ENCODE measurements around the gene SH3PXD2A.
"Not testable (repeated sequence)": the region's sequence is repeated elsewhere in the genome, so short reads cannot be mapped to it uniquely, and the experiment has no call there.

The SH3PXD2A gene

DNA sequence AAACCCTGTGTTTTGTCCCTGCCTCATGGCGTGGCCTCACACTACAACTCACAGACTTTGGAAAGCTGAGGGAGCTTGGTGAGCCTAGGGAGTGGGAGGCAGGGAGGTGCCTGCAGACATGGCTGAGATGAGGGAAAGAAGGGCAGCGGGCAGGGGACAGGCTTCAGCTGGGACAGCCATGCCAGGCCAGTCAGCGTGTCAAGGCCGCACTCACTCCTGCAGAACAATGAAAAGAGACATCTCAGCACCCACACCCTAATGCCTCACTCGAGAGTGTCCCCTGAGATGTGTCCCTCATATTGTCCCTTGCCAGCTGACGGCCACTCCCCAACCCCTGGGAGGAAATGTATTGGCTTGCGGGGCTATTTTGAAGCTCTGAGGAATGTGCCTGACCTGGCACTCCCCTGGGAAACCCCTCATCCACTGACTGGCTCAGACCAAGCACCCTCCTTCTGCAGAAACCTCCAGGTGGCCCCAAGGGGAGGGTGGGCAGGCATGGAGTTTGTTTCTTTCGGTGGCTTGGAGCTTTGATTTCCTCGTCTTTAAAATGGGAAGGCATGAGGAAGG, 31.6 kb downstream of the SH3PXD2A start:
- Mint-ChIP-seq H3K9me3 (no peaks in the 10 kb centered on the region), H3K4me3 (no peak overlapping the region), H3K27me3 (peaks cover 15% of the 10 kb centered on the region), H3K27ac (no peak overlapping the region), H3K36me3 (ENCODE audit: low read depth) (no peaks in the 10 kb centered on the region), H3K4me1 (ENCODE audit: low read depth) (no peaks in the 10 kb centered on the region)
- DNase-seq: no peak

DNA sequence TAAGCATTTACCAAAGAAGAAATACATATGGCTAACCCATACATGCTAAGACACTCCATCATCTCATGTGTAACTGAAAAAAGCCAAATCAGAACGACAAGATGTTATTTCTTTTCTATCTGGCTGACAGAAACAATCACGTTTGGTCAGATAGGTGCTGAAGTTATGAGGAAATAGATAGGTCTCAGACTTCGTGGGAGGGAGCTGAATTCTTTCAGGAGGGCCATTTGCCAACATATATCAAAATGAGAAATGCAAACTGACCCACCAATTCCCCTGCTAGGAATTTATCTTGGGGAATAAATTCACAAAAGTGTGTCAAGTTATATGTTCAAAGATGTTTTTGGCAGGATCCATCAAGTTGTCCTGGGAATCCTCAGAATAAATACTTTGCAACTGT, 32.6 kb downstream of the SH3PXD2A start:
- Mint-ChIP-seq H3K4me1 (ENCODE audit: low read depth) (no peaks in the 10 kb centered on the region), H3K27me3 (peaks cover 17% of the 10 kb centered on the region), H3K36me3 (ENCODE audit: low read depth) (no peaks in the 10 kb centered on the region), H3K9me3 (no peaks in the 10 kb centered on the region), H3K27ac (no peak overlapping the region), H3K4me3 (no peak overlapping the region)
- DNase-seq: no peak

DNA sequence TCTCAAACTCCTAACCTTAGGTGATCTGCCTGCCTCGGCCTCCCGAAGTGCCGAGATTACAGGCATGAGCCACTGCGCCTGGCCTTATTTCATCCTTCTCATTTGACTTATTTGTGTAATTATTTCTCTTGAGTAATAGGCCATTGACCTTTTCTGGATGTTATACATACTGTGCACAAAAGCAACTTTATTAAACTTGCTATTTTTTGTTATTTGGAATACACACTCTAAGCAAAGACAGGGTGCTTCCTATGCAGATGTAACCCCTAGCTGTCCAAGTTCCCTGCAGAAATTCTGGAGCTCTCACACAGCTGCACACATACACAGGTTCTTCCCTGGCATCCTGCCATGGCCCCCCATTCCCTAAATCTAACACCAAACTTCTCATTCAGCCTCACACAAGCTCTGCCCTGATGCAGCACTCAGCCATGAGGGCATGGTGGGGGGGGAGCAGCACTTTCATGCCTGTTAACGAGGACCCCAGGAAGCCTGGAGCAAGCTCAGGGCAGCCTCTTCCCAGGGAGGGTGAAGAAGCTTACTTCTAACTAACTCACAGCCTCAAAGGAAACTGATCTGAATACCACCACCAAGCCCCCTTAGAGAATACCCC, 33.2 kb downstream of the SH3PXD2A start:
- H3K9me3 Mint-ChIP-seq: no peaks in the 10 kb centered on the region
- H3K27ac Mint-ChIP-seq: no peak overlapping the region
- H3K36me3 Mint-ChIP-seq (ENCODE audit: low read depth): no peaks in the 10 kb centered on the region
- peaks cover 17% of the 10 kb centered on the region for H3K27me3 Mint-ChIP-seq
- no peak for DNase-seq
- no peak overlapping the region for H3K4me3 Mint-ChIP-seq
- no peaks in the 10 kb centered on the region for H3K4me1 Mint-ChIP-seq (ENCODE audit: low read depth)

DNA sequence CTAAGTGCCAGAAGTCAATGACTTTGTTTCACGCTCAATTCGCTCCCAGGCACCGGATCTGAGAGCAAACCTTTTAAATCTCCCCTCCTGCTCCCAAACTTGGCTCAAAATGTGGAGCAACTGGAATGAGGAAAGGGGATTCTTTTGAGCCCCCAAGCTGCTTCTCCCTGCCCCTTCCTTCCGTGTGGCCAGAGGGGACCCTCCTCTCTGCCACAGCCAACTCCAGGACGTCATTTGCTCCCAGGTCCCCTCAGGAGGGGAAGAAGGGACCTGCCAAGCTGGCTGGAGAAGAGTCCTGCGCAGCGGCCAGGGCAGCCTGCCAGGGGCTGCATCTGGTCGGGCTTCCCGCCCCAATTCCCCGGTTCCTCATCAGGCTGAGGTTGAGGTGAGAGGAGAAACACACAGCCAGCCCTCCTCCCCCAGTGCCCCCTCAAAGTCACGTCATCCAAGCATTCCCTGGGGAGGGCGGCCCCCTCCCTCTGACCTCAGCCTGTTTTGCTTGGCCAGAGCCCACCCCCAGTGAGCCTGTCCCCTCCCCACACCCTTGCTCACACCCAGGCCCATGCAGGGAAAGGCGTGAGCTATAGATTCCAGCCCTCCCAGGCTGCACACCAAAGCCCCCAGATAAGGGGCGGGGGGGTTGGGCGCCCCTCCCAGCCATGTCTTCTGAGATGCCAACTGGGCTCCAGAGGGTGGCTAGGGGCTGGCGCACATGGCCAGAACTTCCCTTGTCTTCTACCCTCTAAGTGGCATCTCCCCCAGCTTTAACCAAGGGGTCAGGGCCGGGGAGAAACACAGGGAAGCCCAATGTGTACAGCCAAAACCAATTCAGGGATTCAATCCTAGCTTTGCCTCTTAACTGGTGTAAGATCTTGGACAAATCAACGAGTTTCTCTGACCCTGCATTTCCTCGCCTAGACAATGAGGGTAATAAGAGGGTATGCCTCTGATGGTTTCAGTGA, 35.0 kb downstream of the SH3PXD2A start:
- Mint-ChIP-seq H3K9me3 (no peaks in the 10 kb centered on the region), H3K36me3 (ENCODE audit: low read depth) (no peaks in the 10 kb centered on the region), H3K27me3 (peaks cover 17% of the 10 kb centered on the region), H3K4me3 (no peak overlapping the region), H3K27ac (no peak overlapping the region), H3K4me1 (ENCODE audit: low read depth) (peaks cover 3% of the 10 kb centered on the region)
- no peak for DNase-seq

DNA sequence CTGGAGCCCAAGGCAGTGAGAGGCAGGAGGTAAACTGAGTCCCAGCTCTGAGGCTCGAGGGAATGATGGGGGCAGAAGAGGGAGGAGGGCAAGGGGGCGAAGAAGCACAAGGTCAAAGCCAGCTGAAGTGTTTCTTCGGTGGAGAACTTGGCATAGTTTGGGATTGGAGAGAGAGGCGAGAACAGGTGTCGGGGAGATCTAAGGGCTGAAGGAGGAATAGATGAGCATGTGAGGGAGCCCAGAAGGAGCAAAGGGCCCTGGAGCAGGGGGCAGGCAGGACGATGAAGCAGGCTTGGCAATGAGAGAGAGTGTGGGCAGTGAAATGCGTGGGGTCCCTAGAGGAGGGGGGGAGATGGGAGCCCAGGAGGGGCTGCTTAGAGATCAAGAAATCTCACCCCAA, 35.9 kb downstream of the SH3PXD2A start:
- H3K9me3 Mint-ChIP-seq: no peaks in the 10 kb centered on the region
- H3K4me1 Mint-ChIP-seq (ENCODE audit: low read depth): peaks cover 3% of the 10 kb centered on the region
- peaks cover 17% of the 10 kb centered on the region for H3K27me3 Mint-ChIP-seq
- DNase-seq: no peak
- no peaks in the 10 kb centered on the region for H3K36me3 Mint-ChIP-seq (ENCODE audit: low read depth)
- no peak overlapping the region for H3K4me3 Mint-ChIP-seq
- no peak overlapping the region for H3K27ac Mint-ChIP-seq

DNA sequence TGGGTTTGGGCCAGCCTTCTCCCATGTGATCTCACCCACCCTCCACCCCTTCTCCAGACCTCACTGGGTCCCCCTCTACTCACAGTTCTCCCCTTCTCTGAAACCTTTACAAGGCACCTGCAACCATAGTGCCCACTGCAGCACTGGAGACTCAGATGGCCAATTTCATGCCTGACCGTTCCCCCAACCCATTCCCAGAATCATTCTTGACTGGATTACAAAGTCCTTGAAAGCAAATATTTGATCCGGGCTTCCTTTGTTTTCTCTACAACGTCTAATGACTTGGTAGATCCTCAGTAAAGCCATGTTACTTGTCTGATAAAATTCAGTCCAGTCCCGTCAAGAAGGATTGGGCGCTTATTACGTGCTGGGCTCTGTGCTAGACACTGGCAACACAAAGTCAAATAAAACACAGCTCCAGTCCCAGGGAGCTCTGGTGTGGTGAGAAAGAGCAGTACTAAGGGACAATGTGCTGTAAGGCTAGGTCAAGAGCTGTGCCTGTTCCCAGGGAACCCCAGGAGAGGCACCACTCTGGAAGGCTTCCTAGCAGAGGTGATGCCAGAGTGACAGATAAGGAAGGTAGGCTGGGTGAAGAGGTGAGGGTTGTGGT, 36.5 kb downstream of the SH3PXD2A start:
- peaks cover 17% of the 10 kb centered on the region for H3K27me3 Mint-ChIP-seq
- H3K4me3 Mint-ChIP-seq: no peak overlapping the region
- no peak overlapping the region for H3K27ac Mint-ChIP-seq
- no peak for DNase-seq
- H3K9me3 Mint-ChIP-seq: no peaks in the 10 kb centered on the region
- H3K36me3 Mint-ChIP-seq (ENCODE audit: low read depth): no peaks in the 10 kb centered on the region
- H3K4me1 Mint-ChIP-seq (ENCODE audit: low read depth): peaks cover 3% of the 10 kb centered on the region

DNA sequence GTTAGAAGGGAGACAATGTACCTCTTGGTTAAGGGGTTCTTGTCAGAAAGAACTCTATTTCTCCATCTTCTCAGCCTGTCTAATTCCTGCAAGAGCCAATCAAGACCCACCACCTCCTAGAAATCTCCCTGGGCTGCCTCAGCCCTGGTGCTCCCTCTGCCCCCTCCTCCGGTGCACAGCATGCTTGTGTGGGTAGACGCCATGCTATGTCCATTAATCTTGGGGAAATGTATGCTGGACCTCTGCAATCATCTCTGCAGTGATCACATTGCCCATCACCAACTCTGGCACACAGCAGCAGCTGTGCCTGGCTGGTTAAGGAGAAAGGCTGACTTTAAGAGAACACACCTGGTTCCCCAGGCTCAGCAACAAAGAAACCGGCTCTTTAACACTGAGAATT, 37.3 kb downstream of the SH3PXD2A start:
- no peak overlapping the region for H3K27ac Mint-ChIP-seq
- H3K36me3 Mint-ChIP-seq (ENCODE audit: low read depth): no peaks in the 10 kb centered on the region
- DNase-seq: no peak
- peaks cover 17% of the 10 kb centered on the region for H3K27me3 Mint-ChIP-seq
- H3K4me1 Mint-ChIP-seq (ENCODE audit: low read depth): peaks cover 3% of the 10 kb centered on the region
- no peaks in the 10 kb centered on the region for H3K9me3 Mint-ChIP-seq
- H3K4me3 Mint-ChIP-seq: no peak overlapping the region

DNA sequence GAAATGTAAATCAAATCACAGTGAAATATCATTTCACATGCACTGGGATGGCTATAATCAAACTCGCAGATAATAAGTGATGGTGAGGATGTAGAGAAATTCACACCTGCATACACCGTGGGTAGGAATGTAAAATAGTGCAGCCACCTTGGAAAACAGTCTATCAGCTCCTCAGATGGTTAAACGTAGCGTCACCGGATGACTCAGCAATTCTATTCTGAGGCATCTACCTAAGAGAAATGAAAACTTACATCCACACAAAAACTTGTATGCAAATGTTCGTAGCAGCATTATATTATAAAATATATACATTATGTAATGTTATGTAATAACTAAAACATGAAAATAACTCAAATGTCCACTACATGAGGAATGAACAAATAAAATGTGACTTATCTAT, 38.9 kb downstream of the SH3PXD2A start:
- Mint-ChIP-seq H3K36me3 (ENCODE audit: low read depth) (no peaks in the 10 kb centered on the region), H3K9me3 (no peaks in the 10 kb centered on the region), H3K4me1 (ENCODE audit: low read depth) (peaks cover 3% of the 10 kb centered on the region), H3K27me3 (peaks cover 17% of the 10 kb centered on the region), H3K4me3 (no peak overlapping the region), H3K27ac (no peak overlapping the region)
- no peak for DNase-seq

DNA sequence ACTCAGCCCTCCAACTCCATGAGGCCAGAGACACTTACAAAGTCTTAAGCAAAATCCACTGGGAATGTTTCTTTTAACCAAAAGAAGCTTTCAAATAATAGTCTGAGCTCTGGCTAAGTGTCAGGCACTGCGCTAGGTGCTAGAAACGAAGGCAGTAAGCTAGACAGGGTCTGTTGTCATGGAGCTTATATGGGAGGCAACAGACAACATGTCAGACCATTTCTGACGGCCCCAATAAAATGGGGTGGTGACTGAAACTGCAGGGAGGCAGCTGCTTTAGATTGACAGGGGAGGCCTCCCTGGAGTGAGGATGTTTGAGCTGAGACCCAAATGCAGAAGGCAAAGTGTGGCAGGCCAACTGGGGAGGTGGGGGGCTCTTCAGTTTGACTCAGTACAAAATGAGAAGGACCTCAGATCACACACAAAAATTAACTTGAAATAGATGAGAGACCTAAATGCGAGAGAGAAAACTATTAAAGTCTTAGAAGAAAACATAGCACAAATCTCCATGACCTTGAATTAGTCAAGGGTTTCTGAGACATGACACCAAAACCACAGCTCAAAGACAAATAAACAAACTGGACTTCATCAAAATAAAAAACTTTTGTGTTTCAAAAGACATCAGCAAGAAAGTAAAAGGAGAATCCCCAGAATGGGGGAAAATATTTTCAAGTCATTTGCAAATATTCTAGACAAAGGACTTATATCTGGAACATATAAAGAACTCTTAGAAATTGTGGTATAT, 40.6 kb downstream of the SH3PXD2A start:
- H3K27me3 Mint-ChIP-seq: peaks cover 11% of the 10 kb centered on the region
- no peak overlapping the region for H3K27ac Mint-ChIP-seq
- DNase-seq: no peak
- H3K9me3 Mint-ChIP-seq: no peaks in the 10 kb centered on the region
- no peak overlapping the region for H3K4me3 Mint-ChIP-seq
- H3K36me3 Mint-ChIP-seq (ENCODE audit: low read depth): no peaks in the 10 kb centered on the region
- H3K4me1 Mint-ChIP-seq (ENCODE audit: low read depth): peaks cover 3% of the 10 kb centered on the region

DNA sequence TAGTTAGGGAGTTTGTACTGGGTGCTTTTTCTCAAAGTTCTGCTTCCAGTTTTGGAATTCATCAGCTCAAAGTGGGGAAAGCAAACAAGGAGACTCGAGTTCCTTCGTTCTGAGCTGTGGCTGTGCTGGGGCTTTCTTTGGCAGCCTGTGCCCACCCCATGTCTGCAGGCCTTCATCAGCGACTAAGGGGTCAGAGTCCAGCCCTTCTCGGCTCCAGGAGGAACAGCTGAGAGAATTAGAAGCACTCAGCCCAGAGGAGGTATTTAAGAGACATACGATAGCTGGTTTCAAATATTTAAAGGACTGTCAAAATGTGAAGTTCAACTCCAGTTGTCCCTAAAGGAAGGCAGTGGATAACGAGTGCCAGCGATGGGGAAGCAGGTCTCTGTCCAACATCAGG, 41.3 kb downstream of the SH3PXD2A start:
- Mint-ChIP-seq H3K9me3 (no peaks in the 10 kb centered on the region), H3K4me3 (no peak overlapping the region), H3K4me1 (ENCODE audit: low read depth) (peaks cover 3% of the 10 kb centered on the region), H3K36me3 (ENCODE audit: low read depth) (no peaks in the 10 kb centered on the region), H3K27me3 (peaks cover 5% of the 10 kb centered on the region), H3K27ac (no peak overlapping the region)
- DNase-seq: no peak

DNA sequence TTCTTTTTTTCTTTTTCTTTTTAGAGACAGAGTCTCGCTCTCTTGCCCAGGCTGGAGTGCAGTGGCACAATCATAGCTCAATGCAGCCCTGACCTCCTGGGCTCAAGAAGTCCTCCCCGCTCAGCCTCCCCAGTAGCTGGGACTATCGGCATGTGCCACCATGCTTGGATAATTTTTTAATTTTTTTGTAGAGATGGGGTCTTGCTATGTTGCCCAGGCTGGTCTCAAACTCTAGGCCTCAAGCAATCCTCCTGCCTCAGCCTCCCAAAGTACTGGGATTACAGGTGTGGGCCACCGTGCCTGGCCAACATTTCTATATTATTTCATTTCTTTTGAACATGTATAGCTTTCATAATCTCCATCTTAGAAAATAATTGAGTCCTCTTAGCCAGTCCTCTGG, 42.1 kb downstream of the SH3PXD2A start:
- H3K27me3 Mint-ChIP-seq; H3K27ac Mint-ChIP-seq; DNase-seq; H3K4me3 Mint-ChIP-seq; H3K9me3 Mint-ChIP-seq; H3K4me1 Mint-ChIP-seq (ENCODE audit: low read depth); H3K36me3 Mint-ChIP-seq (ENCODE audit: low read depth): not testable (repeated sequence)

DNA sequence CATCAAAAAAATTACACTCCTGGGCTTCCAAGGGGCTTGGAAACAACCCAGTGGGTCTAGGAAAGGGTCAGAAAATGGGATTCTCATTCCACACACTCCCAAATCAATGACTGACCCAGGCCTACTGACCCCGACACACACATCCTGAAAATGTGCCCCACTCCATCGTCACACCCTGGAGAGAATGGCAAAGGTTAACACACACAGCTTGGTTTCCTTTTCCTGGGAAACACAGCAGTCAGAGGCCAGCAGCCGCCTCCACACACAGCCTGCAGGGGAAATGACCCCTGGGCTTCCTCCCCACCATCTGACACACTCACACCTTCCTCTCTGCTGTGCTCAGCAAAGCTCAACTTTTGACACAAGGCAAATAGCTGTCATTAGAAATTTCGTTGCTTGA, 42.9 kb downstream of the SH3PXD2A start:
- Mint-ChIP-seq H3K27ac (no peak overlapping the region), H3K27me3 (no peaks in the 10 kb centered on the region), H3K4me1 (ENCODE audit: low read depth) (peaks cover 3% of the 10 kb centered on the region), H3K36me3 (ENCODE audit: low read depth) (no peaks in the 10 kb centered on the region), H3K4me3 (no peak overlapping the region), H3K9me3 (no peaks in the 10 kb centered on the region)
- no peak for DNase-seq

DNA sequence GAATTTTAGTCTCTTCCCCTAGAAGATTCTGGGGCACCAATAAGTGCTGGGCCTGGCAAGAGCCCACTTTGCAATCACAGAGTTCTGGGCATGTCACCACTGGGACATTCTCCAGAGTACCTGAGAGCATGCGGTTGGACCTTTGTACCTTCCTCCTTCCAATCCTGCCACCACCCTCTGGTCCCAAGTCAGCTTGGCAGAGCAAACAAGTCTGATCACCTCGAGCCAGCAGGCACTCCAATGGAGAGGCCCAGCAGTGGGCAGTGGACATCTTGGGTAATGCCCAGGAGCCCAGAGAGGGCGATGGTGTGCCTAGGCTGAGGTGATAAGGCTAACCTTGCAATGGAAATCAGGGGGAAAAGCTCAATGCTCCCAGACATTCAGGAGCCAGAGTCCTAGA, 43.4 kb downstream of the SH3PXD2A start:
- no peaks in the 10 kb centered on the region for H3K36me3 Mint-ChIP-seq (ENCODE audit: low read depth)
- no peak overlapping the region for H3K4me3 Mint-ChIP-seq
- H3K4me1 Mint-ChIP-seq (ENCODE audit: low read depth): peaks cover 3% of the 10 kb centered on the region
- no peak overlapping the region for H3K27ac Mint-ChIP-seq
- H3K9me3 Mint-ChIP-seq: no peaks in the 10 kb centered on the region
- no peaks in the 10 kb centered on the region for H3K27me3 Mint-ChIP-seq
- DNase-seq: no peak

DNA sequence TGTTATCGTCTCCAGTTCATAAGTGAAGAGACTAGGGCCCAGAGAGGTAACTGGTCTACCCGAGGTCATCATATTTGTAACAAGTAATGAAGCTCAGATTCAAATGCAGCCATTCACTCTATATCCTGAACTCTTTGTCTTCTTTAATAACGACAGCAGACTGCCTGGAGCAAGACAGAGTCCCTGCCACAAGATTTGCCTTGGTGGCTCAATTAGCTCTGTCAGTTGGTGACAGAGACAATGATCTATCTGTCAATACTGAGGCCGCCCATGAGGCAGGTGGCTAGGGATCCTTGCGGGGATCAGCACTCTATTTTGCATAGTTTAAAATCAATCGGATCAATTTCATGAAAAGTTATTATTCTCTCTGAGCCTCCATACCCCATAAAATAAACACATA, 43.9 kb downstream of the SH3PXD2A start:
- peaks cover 3% of the 10 kb centered on the region for H3K4me1 Mint-ChIP-seq (ENCODE audit: low read depth)
- no peaks in the 10 kb centered on the region for H3K9me3 Mint-ChIP-seq
- no peaks in the 10 kb centered on the region for H3K27me3 Mint-ChIP-seq
- no peaks in the 10 kb centered on the region for H3K36me3 Mint-ChIP-seq (ENCODE audit: low read depth)
- no peak for DNase-seq
- H3K27ac Mint-ChIP-seq: no peak overlapping the region
- H3K4me3 Mint-ChIP-seq: no peak overlapping the region
